ENCODE results near the gene RAB26.

Gene RAB26

DNA sequence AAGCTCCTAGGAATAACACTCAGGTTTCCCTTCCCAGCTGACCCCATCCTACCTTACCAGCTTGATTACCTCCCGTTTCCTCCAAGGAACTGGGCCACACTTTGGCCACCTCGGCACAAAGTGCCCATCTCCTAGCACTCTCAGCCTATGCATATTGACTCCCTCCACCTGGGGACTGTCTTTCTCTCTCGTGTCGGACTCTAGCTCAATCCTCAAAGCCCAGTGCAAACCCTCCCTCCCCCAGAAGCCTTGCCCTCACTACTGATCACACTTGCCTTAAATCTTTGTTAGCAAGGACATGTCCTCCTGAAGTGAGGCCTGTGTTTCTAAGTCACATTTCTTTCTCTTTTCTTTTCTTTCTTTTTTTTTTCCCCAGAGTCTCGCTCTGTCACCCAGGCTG lies 2.6 kb upstream of the RAB26 start:
- no peak for DNase-seq

DNA sequence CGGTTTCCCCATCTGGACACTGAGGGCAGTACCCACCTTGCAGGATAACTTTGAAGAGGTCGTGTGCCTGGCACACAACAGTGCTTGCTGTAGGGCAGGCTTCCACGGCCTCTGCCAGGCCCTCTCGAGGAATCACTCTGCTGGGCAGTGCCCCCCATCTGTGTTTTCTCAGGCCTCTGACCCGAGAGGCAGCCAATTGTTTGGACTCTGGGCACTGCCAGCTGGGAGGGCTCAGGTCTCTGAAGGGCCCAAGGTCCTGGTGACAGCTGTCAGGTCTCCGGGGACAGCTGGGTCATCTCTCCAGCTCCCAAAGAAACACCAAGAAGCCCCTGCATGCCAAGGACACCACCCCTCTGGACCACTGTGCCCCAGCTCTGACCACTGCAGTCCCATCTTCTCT lies 1.0 kb upstream of the RAB26 start:
- no peak for DNase-seq

DNA sequence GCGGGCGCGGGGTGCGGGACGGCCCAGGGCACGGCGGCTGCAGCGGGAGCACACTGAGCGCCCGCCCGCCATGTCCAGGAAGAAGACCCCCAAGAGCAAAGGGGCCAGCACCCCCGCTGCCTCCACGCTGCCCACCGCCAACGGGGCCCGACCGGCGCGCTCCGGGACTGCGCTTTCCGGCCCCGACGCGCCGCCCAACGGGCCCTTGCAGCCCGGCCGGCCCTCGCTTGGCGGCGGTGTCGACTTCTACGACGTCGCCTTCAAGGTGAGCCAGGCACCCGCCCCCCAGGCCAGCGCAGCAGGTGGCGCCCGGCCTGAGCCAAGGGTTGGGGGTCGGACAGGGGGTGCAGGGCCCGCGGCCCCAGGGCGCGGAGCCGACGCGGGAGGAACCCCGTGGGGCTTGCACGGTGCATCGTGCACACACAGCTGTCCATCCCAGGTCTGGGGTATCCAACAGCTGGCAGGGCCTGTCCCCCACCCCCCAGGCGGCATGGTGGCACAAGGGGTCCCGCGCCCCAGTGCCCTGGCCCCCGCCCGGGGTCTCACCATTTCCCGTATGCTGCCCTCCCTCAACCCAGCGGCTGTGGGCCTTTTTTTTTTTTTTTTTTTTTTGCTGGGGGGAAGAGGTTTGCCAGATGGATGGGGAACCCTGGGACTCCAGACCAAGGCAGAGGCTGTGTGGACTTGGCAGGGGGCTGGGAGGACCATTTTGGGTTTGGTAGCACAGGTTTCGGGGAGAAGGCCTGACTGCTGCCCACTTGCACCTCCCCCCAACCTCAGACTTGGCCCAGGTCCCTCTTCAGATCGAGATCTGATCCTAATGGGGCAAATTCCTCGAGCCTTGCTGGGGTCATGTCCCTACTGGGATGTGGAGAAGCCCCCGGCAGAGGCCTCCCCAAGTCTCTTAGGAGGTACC lies 547 bp downstream of the RAB26 start:
- peak; percentile 73 for DNase-seq

DNA sequence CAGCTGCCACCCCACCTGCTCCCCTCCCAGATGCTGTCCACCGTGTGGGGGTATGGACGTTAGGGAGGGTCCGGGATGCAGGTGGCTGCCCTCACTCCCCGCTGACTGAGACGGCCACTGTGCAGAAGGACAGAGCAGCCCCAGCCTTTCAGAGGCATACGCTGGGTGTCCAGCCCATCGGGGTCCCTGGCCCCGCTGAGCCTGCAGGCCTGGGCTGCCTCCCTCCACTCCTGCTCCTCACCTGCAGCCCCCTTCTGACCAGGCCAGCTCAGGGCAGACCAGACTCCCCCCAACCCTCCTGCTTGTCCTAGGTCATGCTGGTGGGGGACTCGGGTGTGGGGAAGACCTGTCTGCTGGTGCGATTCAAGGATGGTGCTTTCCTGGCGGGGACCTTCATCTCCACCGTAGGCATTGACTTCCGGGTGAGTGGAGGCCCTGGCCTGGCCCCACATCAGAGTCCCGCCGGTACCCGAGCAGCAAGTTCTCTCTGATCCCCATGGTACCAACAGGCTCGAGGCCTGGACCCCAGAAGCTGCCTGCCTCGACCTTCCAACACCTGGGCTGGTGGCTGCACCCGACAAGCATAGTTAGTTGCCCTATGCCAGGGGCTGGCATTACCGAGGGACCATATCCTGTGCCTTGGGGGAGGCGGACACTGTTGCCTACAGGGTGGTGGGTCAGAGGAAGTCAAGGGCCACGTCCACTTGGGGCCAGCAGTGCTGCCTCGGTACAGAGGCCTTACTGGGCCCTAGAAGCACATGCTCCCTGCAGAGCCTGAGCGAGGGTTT lies 1.4 kb downstream of the RAB26 start:
- peak; percentile 56 for DNase-seq

DNA sequence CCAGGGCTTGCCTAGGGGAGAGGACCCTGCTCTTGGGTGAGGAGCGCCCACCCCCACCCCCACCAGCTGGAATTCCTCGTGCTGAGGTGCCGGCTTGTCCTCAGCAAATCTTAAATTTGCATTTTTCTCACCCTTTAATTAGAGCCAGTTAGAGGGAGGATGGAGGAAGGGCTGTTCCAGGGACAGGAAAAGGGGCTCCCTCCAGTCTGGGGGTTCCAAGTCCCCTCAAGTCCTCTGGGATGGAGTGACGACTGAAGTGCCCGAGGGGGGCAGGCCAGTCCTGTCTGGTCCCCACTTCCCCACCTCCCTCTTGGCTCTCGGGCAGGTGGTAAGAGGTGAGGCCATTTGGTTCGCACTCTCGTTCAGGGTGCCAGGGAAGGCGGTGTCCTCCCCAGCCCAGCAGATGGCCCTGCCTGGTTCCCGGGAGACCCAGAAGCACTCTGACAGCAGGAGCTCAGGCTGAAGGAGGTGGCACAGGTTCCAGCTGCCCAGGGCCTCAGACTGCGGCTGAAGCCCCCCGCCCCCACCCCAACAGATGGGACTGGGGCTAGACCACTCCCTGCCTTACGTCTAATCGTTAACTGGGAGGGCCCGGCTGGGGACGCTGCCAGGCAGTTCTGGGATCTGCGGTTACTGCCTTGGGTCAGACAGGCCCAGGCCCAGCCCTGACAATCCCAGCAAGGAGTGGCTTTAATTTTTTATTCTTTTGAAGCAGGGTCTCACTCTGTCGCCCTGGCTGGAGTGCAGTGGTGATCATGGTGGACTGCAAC lies 2.2 kb downstream of the RAB26 start:
- peak; percentile 70 for DNase-seq

DNA sequence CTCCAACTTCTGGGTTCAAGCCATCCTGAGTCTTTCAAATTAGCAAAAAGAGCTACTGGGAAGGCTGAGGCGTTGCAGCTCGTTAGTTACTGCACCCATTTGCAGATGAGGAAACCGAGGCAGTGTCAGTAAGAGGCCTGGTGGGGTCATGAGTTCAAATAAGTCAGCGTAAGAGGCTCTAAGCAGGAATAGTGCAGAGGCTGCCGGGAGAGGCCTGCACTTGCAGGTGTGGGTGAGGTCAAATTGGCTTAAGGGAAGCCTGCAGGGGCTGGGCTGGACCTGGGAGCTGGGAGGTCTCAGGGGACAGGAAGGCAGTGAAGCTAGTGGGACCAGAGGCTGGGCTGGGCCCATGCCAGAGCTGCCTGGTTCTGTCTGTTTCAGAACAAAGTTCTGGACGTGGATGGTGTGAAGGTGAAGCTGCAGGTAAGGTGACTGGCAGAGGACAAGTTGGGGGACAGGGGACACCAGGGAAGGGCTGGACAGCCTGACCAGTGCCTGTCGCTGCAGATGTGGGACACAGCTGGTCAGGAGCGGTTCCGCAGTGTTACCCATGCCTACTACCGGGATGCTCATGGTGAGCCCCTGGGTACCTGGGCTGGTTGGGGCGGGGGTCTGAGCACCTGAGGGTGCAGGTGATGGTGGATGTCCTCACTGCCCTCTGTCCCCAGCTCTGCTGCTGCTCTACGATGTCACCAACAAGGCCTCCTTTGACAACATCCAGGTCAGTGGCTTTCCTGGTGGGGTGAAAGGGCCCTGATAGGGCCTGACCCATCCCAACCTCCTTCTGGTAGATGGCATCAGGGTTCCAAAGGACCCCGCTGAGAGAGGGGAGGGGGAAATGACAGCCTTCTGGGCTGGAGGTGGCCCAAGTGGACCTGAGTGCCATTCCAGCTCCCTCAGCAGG lies 3.0 kb downstream of the RAB26 start:
- DNase-seq, result peak; percentile 19

DNA sequence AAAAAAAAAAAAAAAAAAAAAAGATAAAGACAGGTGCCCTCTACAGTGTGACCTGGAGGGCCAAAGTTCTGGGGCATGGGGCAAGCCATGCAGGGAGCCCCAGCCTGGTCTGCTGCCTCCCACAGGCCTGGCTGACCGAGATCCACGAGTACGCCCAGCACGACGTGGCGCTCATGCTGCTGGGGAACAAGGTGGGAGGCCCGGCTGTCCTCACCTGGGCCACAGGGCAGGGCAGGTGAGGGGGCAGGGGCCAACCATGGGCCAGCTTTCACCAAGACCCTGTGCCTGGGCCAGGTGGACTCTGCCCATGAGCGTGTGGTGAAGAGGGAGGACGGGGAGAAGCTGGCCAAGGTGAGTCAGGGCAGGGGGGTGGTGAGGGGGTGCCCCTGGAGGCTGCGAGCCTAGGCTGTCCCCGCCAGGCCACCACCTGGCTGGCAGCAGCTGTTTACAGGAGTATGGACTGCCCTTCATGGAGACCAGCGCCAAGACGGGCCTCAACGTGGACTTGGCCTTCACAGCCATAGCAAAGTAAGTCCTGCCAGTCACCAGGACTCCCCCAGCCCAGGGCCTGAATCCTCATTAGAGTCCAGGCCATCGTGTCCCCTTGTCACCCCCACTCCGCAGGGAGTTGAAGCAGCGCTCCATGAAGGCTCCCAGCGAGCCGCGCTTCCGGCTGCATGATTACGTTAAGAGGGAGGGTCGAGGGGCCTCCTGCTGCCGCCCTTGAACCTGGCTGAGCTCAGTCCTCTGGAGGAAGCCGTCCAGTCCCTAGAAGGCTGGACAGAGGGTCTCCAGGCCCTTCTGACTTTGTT lies 4.5 kb downstream of the RAB26 start:
- peak; percentile 76 for DNase-seq

DNA sequence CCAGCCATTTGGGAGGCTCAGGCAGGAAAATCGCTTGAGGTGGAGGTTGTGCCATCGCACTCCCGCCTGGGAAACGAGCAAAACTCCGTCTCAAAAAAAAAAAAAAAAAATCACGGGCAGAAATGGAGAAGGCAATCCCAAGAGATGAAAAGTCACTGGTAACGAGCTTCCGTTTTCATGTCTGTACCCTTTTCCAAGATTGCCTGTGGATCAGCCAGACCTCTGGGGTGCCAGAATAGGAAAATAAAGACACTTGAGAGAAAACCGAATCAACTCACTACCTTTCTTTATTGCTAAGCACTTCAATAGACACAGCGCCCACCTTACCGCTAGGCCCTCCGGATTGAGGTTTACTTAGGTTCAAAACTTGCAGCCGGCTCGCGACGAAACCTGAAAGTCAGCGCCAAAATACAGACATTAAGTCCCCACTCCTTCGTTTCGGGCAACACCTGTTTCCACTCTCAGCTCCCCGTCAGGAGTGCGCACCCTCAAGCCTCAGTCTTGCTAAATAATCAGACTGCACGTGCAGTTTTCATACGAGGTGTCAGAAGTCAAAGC lies 6.2 kb downstream of the RAB26 start:
- peak; percentile 56 for DNase-seq

DNA sequence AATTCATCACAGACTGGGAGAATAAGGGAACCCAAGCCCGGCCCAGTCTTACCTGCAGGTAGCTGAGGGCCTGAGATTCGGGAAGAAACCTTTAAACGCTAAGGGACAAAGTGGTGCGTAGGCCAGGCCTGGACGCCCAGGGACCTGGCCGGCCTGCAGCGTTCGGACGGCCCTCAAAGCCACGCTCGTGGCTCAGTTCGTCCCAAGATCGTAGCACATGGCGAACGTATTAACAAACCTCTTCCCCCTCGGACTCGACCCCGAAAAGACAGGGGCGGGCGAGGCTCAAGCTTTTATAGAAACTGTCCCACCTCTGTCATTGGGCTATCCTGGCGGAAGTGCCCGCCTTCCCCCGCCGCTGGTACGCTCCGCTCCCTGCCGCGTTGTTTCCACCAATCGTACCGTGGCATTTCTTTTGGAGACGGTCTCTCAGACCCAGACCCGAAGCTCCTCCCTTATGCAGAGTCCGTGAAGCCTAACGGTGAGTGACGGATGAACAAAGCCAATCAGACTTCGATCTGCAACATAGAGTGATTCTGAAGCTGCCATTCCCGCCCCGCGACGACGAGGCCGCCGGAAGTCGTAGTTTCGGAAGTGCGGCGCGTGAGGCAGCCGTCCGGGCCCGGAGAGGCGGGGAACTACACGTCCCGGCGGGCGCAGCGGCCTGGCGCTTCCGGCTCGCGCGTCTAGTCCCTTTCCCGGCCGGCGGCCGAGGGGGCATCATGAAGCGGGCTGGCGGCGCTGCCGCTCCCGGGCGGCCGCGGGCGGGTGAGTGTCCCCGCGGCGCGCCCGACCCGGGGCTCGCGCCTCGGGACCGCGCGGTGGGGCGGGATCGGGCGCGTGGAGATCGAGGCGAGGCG lies 6.9 kb downstream of the RAB26 start, which contains the start of gene TRAF7:
TSS of gene TRAF7 (plus strand) at position 692 of the 860 bp plus-strand sequence. CDS start 8,139 bp downstream, outside the sequence.
- peak; percentile 100 for DNase-seq

DNA sequence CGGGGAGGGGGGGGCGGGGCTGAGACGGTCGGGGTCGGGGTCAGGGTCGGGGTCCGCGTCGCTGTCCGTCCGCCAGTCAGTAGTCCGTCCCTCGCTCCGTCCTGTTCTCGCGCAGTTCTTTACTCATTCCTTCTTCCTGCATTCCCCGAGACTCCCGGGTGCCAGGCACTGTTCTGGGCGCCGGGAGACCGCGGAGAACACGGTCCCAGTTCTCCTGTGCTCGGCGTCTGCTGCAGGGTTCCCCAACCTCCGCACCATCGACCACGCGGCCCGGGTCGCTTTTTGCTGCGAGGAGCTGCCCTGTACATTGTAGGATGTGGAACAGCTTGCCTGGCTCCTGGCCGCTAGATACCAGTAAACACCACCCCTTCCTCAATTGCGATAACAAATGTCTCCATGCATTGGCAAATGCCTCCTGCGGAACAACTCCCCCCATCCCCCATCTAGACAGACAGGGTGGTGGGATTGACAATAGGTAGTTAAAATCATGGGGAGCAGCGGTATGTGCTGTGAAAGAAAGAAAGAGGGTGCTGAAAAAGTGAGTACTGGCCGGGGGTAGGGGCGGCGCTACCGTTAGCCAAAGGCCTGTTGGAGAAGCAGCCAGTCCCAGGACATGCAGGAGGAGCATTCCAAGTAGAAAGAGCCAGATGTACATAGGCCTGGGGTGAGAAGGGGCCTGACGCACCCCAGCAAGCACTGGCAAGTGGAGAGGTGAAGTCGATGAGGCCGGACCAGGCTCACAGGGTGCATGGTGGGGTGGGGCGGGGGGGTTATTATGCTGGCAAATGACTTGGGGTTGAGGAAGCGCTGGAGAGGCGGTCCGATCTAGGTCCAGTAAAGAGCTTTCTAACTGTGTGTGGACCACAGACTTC lies 7.8 kb downstream of the RAB26 start:
- peak; percentile 33 for DNase-seq

DNA sequence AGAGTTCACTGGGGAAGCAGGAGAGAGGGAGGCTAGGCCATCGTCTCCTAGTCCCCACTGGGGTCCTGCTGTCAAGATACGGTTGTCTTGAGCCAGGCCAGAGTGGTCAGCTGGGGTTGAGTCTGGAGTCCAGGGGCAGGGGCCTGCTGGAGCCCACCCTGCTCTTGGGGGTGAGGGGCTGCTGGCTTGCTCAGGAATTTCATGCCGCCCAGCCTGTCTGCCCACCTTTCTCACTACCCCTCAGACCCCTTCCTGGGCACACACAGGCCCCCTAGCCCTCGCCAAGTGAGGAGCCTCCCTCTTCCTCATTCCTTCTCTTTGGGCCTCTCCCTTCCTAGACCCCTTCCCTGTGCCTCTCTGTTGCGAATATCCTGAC lies 8.4 kb downstream of the RAB26 start:
- DNase-seq, result no peak

DNA sequence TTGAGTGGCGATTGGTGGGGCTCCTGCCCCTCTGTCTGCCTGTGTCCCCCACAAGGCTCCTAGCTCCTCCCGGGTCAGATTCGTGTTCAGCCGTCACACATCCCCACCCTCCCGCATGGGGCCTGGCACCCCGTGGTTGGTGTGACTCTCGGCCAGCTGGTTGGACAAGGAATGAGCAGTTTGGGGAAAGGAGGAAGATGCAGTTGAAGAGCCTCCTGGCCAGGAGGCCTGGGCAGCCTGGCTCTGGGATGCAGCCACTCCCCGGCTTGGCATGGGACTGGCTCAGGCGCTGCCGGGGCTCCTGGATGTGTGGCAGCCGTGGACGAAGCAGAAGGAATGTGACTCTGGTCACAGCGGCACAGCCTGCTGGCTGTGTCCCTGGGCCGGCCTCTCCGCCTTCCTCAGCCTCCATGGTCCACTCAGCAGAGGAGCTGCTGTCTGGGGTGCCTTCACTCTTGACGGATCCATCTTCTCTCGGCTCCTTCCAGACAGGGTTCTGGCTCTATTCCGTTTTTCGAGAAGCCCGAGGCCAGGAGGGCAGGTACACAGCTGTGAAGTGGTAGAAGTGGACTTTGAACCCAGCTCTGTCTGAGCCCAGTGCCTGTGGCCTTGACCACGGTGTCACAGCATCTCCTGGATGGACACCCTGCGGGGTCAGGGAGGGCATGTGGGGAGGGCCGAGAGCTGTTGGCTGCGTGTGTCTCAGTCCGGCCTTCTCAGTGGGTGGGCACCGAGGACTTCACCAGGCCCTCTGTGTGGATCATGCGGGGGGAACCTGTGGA lies 9.2 kb downstream of the RAB26 start:
- no peak for DNase-seq

DNA sequence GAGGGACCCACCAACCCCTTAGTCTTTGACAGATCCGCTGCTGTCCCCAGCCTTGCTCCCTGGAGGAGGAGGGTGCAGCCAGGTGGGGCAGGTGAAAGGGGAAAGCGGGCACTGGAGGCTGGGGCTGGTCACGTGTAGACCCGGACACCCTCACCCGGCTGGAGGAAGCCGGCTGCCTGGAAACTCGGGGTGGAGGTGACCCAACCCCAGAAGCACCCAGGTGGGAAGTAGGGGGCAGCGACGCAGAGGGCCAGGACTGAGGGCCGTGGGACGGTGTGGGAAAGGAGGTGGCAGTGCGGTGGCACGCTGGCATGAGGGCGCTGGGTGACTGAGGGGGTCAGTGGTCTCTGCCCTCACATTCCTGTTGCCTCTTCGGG lies 9.8 kb downstream of the RAB26 start:
- DNase-seq, result no peak

DNA sequence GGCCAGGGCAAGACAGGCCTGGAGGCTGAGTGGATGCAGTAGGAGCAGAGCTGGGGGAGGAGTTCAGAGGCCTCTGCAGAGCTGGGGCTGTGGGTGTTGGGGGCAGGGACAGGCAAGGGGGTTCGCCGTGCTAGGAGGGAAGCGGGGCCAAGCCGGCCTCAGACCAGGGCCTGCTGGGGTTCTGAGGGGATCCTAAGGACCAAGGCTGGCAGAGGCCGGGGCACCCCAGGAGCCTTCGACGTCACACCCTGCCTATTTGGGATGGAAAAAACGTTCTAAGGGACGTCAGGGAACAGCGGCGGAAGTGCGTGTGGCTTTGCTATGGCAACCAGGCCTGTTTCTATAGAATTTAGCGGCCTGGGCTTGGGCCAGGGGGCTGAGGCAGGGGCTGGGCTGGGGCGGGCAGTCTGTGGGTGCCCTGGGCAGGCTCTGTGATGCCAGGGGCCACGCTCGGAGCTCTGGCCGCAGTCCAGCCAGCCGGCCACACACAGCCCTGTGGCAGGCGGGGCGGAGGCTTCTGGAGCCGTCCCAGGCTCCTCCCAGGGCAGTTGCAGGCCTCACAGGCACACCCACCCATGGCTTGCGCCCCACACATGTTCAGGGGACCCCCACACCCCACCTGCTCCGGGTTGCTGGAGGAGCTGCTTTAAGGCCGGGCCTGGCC lies 10.9 kb downstream of the RAB26 start:
- no peak for DNase-seq

DNA sequence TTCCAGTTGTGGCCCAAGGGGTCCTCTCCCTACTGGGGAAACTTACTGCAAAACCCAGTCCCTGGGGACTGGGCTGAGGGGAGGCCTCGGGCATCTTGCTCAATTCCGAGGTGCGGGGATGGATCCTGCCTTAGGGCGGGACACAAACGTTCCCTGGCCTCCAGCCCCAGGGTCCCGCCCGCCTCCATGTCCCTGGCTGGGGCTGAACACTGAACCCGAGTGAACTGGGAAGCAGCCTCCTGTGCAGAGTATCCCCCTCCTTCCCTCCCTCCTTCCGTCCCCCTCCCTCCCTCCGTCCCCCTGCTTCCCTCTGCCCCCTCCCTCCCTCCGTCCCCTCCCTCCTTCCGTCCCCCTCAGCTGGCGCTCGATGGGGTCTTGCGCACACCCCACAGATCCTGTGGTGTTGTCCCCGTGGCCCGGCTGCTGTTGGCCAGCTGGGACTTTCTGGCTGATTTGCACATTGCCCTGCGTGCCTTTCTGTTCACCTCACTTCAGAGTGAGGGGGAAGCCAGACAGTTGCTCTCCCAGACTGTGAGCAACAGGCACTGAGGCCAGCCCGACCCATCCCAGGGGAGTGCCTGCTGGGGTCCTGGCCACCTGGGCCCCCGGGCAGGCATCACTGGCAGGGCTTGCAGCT lies 12.6 kb downstream of the RAB26 start:
- no peak for DNase-seq

DNA sequence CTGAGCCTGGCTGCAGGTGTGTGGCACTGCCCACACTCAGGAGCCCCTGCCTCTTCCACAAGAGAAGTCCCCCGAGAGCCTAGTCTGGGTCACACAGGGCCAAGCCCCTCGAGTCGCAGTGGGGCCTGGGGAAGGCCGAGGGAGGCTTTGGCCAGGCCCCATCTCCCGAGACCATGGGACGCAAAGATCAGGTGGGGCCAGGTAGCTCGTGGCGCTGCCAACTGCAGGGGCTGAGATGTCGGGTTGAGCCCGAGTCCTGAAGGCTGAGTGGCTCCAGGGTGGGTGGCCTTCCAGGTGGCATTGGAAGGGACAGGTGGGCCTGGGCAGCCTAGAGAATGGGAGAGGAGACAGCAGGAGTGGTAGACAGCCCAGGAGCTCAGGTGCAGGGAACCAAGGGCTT lies 13.5 kb downstream of the RAB26 start:
- DNase-seq, result no peak

DNA sequence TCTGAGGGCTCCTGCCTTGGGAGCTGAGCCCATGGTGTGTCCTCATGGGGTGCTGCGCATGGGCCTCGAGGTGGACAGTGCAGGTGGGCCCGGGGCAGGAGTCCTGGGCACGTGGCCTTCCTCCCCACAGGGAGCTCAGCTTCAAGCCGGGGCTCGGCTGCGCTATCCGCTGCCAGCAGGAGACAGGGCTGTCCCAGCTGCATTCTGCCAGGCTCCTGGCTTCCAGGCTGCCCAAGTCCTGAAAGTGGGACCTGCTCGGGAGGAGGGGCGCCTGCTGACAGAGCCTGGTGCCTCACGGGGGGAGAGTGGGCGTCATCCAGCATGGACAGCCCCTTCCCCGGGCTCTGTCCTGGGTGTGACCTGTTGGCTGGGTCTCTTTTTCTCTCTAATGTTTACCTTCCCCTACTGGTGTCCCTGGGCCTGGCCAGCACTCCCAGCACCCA lies 14.3 kb downstream of the RAB26 start:
- no peak for DNase-seq

Measured in RPMI8226 (cell line).